CD4-positive, alpha-beta T cell treated with Interferon gamma for 1 hour (primary cell): Measurements from ENCODE around the gene VWA8.

Source experiments
- DNase-seq: peaks from one replicate; pipeline ENCODE4 v3.0.0-alpha.2; 2020

Gene VWA8

DNA sequence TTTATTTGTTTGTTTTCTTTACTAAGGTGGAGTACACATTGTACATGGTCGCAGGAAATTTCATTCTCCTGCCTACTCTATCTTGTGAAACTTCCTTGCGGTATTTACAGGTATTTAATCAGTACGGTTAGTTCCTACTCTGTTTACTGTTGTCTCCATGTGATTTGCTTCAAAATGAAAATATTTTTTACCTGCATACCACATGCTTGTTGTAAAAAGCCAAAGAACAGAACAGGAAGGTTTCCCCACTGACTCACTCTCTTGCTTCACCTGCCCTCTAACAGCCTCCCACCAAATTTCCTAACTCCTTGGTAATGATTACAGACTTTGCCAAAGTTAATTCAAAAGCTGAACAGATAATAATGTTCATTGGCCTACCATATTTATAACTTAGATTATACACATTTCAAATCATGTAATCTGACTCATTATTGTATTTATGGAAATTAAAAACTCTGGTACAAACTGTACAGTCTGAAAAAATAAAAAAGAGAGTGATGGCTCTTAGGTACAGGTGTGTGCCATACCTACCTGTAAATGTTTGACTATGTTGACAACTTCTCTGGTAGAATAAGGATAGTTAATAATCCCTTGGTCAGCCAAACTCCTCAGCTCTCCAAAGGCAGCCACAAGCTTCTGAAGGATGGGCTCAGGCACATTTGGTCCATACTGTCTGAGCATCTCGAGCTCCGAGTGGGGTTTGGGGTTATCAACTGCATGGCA is 239.9 kb downstream of the VWA8 start:
- DNase-seq = no peak

DNA sequence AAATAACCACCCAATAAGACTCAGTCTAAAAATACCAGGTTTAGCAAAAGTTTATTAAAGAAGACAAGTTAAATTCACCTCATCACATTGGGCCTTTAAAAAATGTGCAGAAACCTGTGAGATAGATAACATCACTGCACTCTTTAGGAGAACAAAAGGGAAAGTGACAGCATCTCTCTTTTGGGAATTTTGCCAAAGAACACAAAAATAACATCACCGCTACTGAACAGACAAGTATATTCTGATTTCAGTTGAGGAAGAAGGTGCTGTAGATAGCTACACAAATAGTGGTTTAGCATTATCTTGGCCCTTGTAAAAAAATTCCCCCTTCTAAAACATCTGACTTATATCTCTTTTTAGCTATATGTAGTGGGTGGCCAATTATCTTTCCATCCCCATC is 244.7 kb downstream of the VWA8 start:
- DNase-seq = no peak

DNA sequence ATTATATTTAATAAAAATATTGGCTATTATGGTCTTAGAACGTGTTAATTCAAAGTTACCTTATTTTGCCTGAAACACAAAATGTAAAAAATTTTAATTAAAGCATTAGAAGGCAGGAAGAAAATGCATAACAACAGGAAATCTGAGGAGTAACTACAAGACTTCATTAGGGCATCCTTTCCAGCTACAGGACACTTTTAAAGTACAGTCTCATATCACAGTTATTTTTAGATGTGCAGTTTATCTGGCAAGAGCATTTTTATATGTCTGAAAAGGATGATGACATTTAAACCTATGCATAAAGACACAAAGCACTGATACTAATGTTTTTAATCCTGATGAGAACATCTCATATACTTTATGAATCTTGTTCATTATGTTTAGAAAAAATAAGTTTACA is 247.5 kb downstream of the VWA8 start:
- DNase-seq = no peak

GRCh38 chr13:41710771-41711170 is 250.1 kb downstream of the VWA8 start:
- no peak for DNase-seq

- DNase-seq = no peak
Observed at GRCh38 chr13:41709511-41709910, 251.4 kb downstream of the VWA8 start.

- no peak for DNase-seq
Observed at GRCh38 chr13:41708713-41709112, 252.2 kb downstream of the VWA8 start.

- no peak for DNase-seq
Observed at GRCh38 chr13:41707194-41707821, 253.6 kb downstream of the VWA8 start.

- no peak for DNase-seq
Observed at GRCh38 chr13:41706152-41706551, 254.8 kb downstream of the VWA8 start.

- no peak for DNase-seq
Observed at GRCh38 chr13:41702540-41702939, 258.4 kb downstream of the VWA8 start.

GRCh38 chr13:41701676-41702075 is 259.2 kb downstream of the VWA8 start:
- no peak for DNase-seq

DNA sequence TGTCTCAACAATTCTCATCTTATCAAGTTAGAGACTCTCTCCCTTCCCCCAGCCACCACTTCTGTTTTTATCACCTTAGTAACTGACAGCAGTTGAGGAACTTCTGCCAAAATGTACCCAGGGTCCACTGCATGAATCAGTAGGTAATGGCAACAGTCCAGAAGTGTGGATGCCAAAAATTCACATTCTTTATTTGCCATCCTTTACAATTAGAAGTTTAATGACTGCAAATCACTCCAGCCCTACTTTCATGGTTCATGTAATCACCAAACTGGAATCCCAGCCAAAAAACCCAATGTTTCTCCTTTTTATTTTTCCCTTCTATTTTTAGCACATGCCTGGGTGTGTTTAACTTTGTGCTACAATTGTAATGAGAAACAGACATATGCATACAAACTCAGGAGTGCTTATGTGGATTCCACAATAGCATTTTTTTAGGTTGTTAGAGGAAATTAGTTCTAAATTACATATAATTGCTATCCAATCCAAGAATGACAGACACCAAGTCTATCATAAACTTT is 260.1 kb downstream of the VWA8 start:
- no peak for DNase-seq

- no peak for DNase-seq
Observed at GRCh38 chr13:41699759-41700158, 261.1 kb downstream of the VWA8 start.

DNA sequence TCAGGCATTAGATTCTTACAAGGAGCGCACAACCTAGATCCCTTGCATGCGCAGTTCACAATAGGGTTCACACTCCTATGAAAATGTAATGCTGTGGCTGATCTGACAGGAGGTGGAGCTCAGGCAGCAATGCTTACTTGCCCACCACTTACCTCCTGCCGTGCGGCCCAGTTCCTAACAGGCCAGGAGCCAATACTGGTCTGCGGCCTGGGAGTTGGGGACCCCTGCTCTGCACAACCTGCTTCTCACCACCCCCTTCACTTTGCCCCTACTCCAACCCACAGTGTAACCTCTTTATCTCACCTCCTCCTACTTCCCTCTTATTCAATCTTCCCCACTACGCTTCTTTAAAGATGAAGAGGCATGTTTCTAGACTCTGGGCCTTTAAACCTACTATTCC is 263.3 kb downstream of the VWA8 start:
- no peak for DNase-seq

GRCh38 chr13:41696163-41697003 is 264.5 kb downstream of the VWA8 start:
- no peak for DNase-seq

DNA sequence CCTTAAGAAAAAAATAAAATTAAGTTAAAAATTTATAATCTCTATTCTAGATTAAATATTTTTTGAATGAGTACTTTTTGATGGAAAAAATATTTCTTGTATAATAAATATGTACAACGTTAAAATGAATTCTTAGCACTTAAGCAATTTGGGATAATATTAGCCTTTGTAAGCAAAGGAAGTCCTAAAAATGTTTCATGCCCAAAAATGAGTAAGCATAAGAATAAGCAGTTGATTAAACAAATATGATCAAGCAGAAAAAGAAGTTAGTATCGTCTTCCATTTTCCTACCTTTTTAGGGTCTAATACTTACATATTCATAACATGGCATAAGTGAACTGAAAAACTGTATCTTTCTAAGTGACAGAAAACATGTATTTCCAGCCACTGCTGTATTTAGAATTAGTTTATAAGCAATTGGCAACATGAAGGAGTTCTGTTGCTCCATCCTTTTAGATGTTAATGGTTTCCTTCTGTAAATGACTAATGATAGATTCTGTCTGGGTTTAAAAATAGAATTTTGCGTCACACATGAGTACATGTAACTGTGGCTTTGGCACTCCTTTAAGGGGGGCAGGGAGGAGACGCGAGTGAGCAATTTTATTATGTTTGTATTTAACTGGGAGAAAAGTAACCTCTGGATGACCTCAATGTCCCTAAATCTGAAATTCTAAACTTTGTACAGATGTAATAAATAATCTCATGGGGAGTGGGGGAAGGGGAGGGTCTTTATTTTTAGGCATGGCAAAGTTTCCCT is 266.2 kb downstream of the VWA8 start:
- peak; percentile 10 for DNase-seq

DNA sequence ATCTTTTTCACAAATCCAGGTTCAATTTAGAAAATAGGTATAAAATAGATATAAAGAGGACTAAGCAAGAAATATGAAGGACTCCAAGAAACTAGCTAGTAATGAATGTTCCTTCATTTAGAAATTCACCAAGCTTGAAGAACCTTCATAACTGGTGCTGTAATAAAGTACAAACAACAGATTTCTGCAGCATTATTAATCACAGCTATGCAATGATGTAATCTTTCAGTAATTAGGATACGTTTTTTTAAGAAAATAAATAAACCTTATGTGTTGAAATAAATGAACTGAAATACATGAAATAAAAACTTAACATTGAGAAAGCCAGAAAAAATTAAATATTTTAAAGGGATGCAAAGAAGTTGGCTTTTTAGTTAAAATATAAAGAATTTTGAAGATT is 267.5 kb downstream of the VWA8 start:
- DNase-seq = no peak

DNA sequence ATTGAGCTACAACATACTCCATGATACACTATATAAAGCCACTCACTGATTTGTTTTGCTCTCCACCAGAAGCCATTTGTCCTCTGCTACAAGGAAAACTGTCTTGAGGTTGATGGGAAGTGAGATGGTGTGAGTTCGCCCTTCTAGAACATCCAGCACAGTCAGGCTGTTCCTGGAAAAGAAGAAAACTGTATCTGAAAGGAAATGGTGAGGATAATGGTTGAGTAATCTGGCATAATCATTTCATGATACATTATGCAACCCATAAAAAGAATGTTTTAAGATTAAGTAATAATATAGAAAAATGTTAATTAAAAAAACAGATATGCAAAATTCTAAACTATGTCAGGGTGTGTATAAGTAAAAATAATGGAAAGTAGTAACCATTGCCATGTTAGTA is 269.6 kb downstream of the VWA8 start:
- no peak for DNase-seq

DNA sequence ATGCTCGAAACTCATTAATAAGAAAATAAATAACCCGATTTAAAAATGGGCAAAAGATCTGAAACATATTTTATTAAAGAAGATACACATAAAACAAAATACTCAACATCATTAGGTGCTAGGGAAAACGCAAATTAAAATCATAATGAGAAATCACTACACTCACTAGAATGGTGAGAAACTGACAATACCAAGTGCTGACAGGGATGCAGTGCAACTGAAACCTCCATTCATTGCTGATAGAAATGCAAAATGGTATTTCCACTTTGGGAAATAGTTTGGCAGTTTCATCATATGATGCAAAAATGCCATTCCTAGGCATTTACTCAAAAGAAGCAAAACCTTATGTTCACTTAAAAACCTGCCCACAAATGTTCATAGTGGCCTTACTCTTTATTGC is 278.1 kb downstream of the VWA8 start:
- DNase-seq = no peak

DNA sequence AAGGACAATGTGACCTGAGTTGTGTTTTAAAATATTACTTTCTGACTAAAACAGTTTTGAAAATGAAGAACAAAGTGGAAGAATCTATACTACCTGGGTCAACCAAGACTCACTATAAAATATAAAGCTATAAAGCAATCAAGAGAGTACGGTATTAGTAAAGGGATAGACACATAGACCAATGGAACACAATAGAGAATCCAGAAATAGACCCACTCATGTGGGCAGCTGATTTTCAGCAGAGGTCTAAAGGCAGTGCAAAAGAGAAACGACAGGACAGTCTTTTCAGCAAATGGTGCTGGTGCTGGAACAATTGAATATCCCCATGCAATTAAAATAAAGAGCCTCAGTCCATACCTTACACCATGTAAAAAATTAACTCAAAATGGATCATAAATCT is 278.9 kb downstream of the VWA8 start:
- DNase-seq = no peak

GRCh38 chr13:41681587-41681986 is 279.3 kb downstream of the VWA8 start:
- DNase-seq = no peak

- no peak for DNase-seq
Observed at GRCh38 chr13:41680900-41681299, 280.0 kb downstream of the VWA8 start.

DNA sequence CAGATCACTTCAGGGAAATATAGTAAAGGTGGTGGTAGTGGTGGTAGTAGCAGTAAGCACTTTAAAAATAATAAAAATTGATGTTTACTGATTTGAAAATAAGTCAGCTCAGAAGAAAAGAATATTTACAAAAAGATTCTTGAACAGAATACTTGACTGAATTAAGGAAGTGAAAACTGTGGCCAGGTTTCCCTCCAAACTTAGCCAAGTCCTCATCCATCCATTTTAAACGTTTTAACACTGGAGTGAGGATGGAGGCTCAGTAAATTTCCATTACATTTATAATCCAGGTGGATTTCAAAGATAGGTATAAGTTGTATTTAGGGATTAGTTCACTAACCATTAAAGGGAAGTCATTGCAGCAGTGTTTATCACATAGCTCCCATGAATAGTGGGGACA is 282.1 kb downstream of the VWA8 start:
- DNase-seq = no peak

DNA sequence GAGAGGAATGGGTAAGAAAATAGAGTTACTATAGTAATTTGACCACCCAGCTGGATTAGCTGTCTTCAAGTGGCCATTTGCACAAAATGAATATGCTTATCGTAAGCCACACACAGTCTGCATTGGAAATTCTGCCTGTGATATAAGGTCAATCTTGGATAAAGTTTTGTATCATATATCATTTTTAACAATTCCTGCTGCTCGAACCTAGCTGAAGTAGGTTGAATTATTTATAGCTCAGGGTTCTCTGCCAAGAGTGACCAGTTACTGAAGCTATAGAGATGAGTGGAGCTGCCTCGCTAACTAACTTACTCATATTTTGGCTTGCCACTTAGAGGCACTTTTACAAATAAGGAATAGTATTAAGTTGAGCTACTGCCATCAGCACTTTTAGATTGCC is 282.7 kb downstream of the VWA8 start:
- no peak for DNase-seq
